GM12892 (cell line): ENCODE data around the gene STOX2.

Experiments
- POLR2A ChIP-seq: IDR thresholded peaks from 2 replicates; pipeline ENCODE4 v1.6.1; 2011; ENCODE audit warnings: low read depth, low read length, control low read depth
- POLR2AphosphoS5 ChIP-seq: IDR thresholded peaks from 2 replicates; pipeline ENCODE4 v1.6.1; 2011; ENCODE audit warnings: low read depth, low read length, control low read depth
- TAF1 ChIP-seq: IDR thresholded peaks from 2 replicates; pipeline ENCODE4 v1.6.1; 2011; ENCODE audit warnings: low read depth, mild to moderate bottlenecking, control low read depth, low read length, borderline replicate concordance

- TF ChIP-seq TAF1, result no peak
- TF ChIP-seq POLR2AphosphoS5, result no peak
- no peak for TF ChIP-seq POLR2A
Measured at GRCh38 chr4:184052616-184053015, 147.5 kb downstream of the STOX2 start.
